GM19455 (cell line): ENCODE data around the gene AURKB.
A peak's percentile ranks its signal among the peaks of the same experiment; 100 is the strongest.
"Not testable (repeated sequence)": the region's sequence is repeated elsewhere in the genome, so short reads cannot be mapped to it uniquely, and the experiment has no call there.

Experiments used
- ATAC-seq: cut with Tn5 transposase; IDR thresholded peaks from one replicate; pipeline ENCODE4 v1.9.1; 2021; ENCODE audit not compliant: unreplicated experiment

Gene AURKB

GRCh38 chr17:8209907-8210760, at the start of gene AURKB:
Gene AURKB (minus strand): TSS chr17:8210575. CDS start chr17:8210224, 351 bp downstream.
- ATAC-seq = peak; percentile 82

- no peak for ATAC-seq
Measured at GRCh38 chr17:8257801-8258200, 47.4 kb upstream of the AURKB start.

GRCh38 chr17:8256691-8257090, 46.3 kb upstream of the AURKB start:
- no peak for ATAC-seq

GRCh38 chr17:8256291-8256690, 45.9 kb upstream of the AURKB start:
- ATAC-seq = no peak

- no peak for ATAC-seq
Measured at GRCh38 chr17:8255499-8255898, 45.1 kb upstream of the AURKB start.

- ATAC-seq = no peak
Measured at GRCh38 chr17:8254881-8255280, 44.5 kb upstream of the AURKB start.

GRCh38 chr17:8253801-8254200, 43.4 kb upstream of the AURKB start:
- no peak for ATAC-seq

GRCh38 chr17:8251411-8251810, 41.0 kb upstream of the AURKB start:
- ATAC-seq = not testable (repeated sequence)

- no peak for ATAC-seq
Measured at GRCh38 chr17:8249621-8250500, 39.5 kb upstream of the AURKB start.

GRCh38 chr17:8248751-8249607, 38.6 kb upstream of the AURKB start, which contains the start of gene PFAS:
Gene PFAS (plus strand): TSS chr17:8249289. CDS start chr17:8253938, 4,649 bp downstream.
- ATAC-seq = peak; percentile 34

GRCh38 chr17:8244768-8245167, 34.4 kb upstream of the AURKB start:
- no peak for ATAC-seq

- no peak for ATAC-seq
Measured at GRCh38 chr17:8243827-8244226, 33.5 kb upstream of the AURKB start.

GRCh38 chr17:8237886-8238285, 27.5 kb upstream of the AURKB start:
- no peak for ATAC-seq

- no peak for ATAC-seq
Measured at GRCh38 chr17:8237175-8237574, 26.8 kb upstream of the AURKB start.

- ATAC-seq = no peak
Measured at GRCh38 chr17:8235676-8236075, 25.3 kb upstream of the AURKB start.

GRCh38 chr17:8234361-8235270, 24.2 kb upstream of the AURKB start:
- ATAC-seq = no peak

- ATAC-seq = no peak
Measured at GRCh38 chr17:8231701-8232100, 21.3 kb upstream of the AURKB start.

GRCh38 chr17:8227238-8227581, 16.8 kb upstream of the AURKB start:
- ATAC-seq = no peak

GRCh38 chr17:8226536-8227237, 16.3 kb upstream of the AURKB start:
- no peak for ATAC-seq
